ENCODE results near the gene IL13RA2.

The IL13RA2 gene

DNA sequence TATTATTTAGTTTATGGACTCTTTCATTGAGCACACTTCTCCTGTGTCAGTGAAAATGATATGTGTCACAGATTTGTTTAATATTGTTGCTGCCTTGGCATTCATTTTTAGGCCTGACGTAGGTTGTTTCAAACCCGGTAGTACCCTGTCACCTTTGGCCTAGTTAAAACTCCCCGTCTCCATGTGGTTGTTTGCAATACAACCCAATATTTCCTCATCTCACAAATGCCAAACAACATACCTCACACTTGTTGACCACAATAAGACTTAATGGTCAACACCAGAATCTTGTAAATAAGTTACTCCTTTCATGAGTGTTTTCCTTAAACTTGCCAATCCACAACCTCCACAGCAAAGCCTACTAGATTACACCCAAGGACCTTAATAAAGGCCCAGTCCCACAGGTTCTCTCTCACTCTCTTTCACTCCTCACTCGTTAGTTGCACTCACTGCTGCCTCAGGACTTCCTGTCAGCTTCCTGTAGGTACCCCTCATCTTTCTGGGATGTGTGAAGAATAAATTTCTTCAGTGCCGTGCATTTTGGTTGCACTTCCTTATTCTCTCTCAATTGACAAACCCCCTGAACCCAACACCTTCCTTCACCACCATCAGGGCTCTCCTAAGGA lies 31.3 kb downstream of the IL13RA2 start:
- no peak for DNase-seq

DNA sequence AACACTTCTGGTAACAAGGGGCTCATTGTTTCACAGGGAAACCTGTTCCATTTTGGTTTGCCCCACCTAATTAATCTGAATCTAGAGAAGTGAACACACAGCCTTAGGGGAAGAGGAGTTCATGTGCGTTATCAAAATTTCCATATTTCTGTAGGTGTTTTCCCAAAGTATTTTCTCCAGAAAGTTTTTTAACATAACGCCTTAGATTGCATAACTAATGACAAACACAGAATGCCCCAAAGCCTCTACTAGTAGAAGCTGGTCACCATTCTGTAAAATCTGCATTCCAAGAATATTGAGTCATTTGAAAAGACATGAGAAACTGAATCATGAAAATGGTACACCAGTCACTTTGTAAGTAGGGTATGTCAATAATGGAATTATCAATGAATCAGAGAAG lies 41.1 kb downstream of the IL13RA2 start:
- peak; percentile 40 for DNase-seq

DNA sequence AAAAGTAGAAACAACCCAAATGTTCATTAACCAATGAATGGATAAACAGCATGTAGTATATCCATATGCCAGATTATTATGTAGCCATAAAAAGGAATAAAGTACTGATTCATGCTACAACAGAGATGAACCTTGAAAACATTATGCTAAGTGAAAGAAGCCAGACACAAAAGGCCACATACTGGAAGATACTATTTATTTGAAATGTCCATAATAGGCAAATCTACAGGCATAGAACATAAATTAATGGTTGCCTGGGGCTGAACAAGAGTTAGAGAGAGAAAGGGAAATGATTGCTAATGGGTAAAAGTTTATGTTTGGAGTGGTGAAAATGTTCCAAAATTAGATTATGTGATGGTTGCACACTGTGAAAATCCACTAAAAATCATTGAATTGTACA lies 44.4 kb downstream of the IL13RA2 start:
- no peak for DNase-seq

DNA sequence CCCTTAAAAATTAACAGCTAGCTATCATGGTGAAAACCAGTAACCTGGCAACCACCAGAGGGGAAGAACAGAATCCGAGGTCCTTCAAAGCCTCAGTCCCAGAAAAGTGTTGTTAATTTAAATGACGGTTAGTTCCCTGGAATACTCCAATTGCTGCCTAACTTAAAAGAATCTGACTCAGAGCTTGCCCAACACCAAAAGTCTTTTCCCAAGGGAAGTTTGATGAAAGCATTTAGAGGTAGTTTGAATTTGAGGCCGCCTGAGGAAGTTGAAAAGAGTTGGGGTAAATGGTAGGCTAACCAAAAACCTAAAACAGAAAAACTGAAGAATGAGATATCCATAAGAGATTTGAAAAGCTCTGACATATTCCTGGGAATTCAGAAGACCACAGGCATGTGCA lies 46.6 kb downstream of the IL13RA2 start:
- DNase-seq, result peak; percentile 28

DNA sequence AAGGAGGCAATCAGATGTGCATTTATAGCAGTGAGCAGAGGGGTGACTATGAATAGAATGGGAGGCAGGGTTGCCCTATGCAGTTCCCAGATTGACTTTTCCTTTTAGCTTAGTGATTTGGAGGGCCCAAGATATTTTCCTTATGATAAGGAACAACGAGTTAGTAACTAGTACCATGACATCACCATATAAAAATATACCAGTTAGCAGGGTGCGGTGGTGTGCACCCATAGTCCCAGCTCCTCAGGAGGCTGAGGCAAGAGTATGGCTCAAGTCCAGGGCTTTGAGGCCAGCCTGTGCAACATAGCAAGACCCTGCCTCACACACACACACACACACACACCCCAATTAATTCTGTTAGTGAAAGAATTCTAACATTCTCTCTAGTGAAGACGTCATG lies 53.0 kb downstream of the IL13RA2 start:
- peak; percentile 0 for DNase-seq

DNA sequence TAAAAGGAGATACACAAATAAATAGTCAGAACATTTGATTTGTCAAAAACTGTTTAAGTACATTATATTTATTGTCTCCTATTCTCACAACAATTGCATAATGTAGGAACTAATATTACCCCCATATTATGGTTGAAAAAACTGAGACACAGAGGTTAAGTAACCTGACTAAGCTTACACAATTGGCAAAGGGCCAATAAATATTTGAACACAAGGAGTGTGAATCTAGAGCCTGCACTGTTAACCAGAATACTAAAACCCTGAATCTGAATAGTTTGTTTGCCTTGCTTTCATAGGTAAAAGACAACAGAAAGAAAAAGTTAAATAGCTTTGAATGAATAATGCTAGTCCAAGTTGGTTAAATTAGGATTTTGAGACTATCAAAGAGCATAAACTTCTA lies 55.2 kb downstream of the IL13RA2 start:
- no peak for DNase-seq

DNA sequence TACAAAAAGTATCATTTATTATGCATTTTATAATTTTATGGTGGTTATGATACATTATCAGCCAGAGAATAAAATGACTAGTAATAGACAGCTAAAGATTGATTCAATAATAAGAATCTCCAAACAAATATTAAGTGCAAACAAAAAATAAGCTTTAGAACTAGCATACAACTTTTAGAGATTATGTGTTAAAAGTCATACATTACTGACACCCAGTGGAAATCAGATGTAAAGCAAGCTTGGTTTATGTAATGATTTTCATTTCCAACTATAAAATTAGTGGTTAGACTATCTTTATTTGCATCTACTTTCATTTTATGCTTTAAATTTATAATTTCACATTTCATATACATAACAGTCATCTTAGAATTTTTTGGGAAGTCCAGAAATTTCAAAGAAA lies 57.7 kb downstream of the IL13RA2 start:
- peak; percentile 0 for DNase-seq
